ENCODE measurements around the gene RILPL2.
A peak's percentile ranks its signal among the peaks of the same experiment; 100 is the strongest.
"Not testable (repeated sequence)": the region's sequence is repeated elsewhere in the genome, so short reads cannot be mapped to it uniquely, and the experiment has no call there.

The RILPL2 gene

GRCh38 chr12:123401753-123402683 lies 34.5 kb downstream of the RILPL2 start:
- DNase-seq: no peak

GRCh38 chr12:123399255-123399617 lies 37.2 kb downstream of the RILPL2 start:
- DNase-seq: no peak

DNA sequence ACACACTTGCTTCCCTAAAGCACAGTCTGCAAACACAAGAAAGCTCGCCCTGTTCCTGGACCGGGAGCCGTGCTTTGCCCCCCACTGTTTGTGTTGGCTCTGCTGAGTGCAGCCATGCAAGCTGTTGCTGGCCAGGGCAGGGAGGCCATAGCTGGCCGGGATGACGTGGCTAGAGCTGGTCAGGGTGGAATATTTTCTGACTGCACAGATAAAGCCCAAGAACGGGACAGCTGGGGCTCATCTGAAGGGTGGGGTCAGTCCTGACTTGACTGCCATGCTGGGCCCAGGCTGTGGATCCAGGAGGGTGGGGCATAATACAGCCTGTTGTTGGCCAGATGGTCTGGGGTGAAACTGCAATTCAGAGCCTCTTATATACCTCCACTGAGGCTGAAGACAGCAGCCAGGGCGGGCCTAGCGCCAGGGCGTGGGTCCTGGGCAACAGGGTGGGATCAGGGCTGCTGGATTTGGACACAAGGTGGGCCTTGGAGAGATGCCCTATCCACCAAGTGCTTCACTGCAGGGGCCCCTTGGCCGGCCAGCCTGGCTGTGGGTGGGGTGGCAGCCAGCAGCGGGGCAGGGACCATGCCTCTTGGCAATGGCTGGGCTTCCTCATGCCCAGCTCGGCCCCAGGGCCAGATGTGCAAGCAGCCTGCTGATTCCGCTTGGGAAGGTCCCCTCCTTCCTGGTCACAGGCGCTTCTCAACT lies 37.8 kb downstream of the RILPL2 start:
- DNase-seq: no peak

DNA sequence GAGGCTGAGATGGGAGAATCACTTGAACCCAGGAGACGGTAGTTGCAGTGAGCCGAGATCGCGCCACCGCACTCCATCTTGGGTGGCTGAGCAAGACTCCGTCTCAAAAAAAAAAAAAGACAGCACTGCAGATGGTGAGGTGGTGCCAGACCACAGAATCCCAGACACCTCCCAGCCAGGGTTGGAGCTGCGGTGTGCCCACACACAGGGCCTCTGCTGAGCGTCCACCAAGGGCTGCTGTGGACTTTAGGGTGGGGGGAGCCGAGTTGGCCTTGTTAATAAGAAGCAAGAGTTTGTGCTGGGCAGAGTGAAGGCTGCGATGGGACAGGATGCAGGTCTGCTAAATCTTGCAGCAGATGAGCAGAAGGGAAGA lies 38.3 kb downstream of the RILPL2 start:
- DNase-seq: no peak

DNA sequence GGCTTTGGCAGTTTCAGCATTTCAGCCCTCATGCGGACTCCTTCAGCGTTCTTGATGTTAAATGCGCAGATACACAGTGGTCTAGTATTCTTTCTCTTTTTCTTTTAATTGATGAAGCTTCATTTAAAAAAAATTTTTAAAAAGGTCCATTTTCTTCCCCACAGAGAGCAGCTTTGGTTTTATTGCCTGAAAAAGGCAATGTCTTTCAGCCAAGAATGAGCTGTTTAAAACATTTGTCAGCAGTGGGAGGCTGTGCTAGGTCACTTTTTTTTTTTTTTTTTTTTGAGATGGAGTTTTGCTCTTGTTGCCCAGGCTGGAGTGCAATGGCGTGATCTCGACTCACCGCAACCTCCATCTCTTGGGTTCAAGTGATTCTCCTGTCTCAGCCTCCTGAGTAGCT lies 39.1 kb downstream of the RILPL2 start:
- DNase-seq: no peak

DNA sequence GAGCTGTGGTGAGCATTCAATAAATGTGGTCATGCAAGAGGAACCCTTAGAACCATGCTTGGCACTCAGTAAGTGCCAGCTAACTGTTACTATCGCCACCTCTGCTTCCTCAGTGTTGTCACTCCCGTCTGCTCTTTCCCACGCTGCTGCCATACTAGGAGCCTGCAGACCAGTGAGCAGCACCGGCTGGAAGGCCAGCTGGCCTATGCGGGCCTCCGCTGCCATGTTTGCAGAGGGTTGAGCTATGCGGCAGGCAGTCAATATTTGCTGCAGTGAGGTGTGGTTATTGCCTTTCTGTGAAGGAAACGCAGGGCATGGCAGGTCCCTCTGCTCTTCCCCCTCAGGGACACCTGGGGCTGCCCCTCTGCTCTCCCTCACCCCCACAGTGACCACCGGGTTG lies 39.5 kb downstream of the RILPL2 start:
- no peak for DNase-seq

DNA sequence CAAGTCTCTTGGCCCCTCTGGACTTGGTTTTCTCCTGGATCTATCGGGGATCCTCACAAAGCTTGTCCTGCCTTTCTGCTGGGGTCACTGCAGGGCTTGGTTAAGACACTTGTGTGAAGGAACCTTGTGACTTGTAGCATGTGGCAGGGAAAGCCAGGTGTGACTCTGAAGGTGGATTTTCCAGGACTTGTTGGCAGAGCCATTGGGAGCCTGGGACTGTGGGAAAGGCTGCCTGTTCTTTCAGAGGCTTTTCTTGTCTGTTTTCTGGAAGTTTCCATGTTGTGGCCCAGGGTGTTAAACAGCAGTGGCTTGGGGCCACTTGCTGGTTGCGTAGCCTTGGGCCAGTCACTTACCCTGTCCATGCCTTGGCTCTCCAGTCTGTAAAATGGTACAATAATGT lies 39.9 kb downstream of the RILPL2 start:
- no peak for DNase-seq

DNA sequence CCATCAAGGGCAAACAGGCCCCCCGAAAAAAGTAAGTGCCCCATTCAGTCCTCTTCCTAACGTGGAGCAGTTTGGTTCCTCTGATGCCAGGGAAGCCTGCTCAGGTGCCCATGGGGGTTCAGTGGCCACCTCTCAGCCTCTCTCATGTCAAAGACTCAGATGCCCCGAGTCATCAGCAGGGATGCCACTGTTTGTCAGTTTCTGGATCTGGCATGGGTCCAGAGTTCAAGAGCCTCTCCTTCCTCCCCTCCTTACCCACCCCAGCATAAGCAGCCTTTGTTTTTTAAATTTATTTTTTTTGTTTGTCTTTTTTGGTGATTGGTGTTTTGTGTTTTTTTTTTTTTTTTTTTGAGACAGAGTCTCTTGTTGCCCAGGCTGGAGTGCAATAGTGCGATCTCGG lies 41.2 kb downstream of the RILPL2 start:
- DNase-seq: no peak

DNA sequence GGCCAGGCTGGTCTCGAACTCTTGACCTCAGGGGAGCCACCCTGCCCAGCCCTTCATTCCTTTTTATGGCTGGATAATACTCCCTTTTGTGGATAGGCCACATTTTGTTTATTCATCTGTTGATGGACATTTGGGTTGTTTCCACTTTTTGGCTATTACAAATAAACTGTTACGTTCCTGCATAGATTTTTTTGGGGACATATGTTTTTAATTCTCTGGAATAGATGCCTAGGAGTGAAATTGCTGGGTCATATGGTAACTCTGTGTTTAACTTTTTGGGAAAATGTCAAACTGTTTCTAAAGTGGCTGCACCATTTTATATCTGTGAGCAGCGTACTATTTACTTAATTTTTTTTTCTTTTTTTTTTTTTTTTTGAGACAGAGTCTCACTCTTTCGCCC lies 42.7 kb downstream of the RILPL2 start:
- DNase-seq: no peak

- no peak for DNase-seq
These were observed 44.7 kb downstream of the RILPL2 start for GRCh38 chr12:123391546-123392343.

DNA sequence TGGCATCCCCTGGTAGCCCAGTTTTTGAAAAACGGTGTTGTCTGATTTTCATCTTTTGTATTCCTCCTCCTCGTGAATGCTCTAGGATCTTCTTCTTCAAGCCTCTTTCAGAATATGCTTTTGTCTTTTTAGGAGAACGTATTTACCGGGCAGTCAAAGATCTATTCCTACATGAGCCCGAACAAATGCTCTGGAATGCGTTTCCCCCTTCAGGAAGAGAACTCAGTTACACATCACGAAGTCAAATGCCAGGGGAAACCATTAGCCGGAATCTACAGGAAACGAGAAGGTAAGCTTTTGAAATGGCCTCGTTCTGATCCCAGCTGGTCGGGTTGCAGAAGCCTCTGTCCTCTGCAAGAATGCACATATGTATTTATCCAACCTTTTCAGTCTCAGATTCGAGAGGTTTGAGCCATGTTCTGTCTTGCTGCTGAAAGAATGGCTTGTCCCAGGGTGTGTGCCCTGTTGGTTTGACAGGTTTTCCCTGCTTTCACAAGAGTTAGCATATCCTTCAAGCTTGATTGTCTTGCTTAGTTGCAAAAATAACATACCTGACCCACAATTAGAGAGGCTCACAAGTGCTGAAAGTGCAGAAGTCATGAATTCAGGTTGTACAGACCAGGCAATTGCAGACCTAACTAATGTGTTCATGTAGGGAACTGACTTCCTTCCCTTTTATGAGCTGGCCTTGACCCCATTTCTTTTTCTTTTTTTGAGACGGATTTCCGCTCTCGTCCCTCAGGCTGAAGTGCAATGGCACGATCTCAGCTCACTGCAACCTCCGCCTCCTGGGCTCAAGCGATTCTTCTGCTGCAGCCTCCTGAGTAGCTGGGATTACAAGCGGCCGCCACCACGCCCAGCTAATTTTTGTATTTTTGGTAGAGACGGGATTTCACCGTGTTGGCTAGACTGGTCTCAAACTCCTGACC lies 45.7 kb downstream of the RILPL2 start:
- no peak for DNase-seq

GRCh38 chr12:123389560-123390351 lies 46.7 kb downstream of the RILPL2 start:
- DNase-seq: no peak

- DNase-seq: no peak
These were observed 47.4 kb downstream of the RILPL2 start for GRCh38 chr12:123388951-123389559.

DNA sequence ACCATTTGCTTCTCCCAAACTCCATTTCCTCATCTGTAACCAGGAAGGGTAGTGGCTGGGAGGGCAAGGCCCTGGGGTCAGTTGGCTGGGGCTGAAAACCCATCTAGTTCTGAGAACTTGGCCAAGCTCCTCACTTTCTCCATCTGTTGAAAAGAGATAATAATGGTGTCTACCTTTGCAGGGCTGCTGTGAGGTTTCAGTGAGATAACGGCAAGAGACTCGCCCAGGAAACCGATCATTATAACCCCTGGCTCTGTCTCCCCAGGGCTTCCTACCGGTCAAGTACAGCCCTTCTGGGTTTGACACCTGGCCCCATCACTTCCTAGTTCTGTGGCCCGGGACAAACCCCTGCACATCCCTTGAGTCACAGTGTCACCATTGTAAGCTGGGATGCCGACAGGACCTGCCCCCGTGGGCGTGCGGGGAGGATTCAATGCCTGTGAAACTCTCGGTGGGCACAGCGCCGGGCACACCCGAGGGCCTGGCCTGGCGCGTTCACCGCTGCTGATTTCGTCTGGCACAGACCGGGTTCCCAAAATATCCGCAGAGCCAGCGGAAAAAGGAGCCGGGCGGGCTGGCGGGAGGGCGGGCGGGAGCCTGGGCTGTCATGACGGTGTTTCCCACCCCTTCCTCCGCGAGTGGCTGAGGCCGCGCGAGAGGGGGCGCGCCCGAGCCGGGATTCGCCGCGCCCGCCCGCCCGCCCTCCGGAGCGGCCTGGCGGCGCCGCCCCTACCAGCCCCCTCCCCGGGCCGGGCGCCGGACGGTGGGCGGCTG lies 48.1 kb downstream of the RILPL2 start:
- DNase-seq: peak; percentile 46

DNA sequence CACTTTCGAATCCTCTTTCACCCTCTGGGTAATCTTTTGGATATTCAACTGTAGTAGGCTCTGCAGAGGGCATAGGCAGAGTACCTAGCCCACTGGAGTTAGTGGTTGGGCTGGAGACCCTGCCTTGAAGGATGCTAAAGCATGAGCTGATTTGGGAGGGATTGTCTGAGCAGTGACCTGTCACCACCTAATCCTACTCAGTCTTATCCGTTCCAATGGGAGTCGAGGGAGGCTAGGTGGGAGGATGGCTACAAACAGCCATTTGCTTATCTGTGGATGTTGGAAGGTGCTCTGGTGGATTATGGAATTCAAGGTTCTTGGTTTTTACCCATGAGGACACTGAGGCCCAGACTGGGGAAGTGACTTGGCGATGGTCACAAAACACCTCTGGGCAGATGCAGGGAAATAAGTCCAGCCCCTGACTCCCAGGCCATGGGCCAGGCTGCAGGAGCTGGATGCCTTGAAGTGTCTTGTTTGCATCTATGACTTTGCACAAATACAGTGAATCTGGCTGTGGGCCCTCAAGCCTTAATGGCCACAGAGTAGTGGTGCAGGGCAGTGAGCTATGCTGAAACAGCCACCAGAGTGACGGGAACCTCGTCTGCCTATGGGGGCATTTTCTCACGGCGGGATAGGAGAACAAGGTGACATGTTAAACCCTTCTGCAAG lies 48.8 kb downstream of the RILPL2 start:
- no peak for DNase-seq

GRCh38 chr12:123385536-123385935 lies 50.9 kb downstream of the RILPL2 start:
- DNase-seq: not testable (repeated sequence)

- no peak for DNase-seq
These were observed 51.5 kb downstream of the RILPL2 start for GRCh38 chr12:123384994-123385376.

- DNase-seq: no peak
These were observed 52.0 kb downstream of the RILPL2 start for GRCh38 chr12:123384318-123384993.

DNA sequence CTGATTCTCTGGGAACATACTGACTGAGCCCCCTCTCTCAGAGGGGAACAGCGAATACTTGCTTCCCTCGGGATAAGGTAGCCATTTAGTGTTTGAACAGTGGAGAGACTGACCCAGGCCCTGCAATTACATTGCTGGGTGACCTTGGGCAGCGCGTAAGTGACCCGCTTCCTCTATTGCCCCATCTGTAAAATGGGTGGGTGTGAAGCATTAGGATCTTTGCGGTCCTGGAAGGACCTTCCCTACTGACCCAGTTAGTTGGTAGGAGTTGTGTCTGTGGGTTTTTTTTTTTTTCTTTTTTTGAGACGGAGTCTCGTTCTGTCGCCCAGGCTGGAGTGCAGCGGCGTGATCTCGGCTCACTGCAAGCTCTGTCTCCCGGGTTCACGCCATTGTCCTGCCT lies 53.8 kb downstream of the RILPL2 start:
- no peak for DNase-seq
